ENCODE results near the gene CCDC50.

CCDC50 gene

GRCh38 chr3:191428177-191428576 lies 99.0 kb downstream of the CCDC50 start:
- TF ChIP-seq CTCF (IDR thresholded peaks at IDR 0.05; ENCODE audit: insufficient read depth, low read length, poor library complexity, severe bottlenecking) (no peak), EZH2phosphoT487 (conservative IDR thresholded peaks at IDR 0.05; ENCODE audit: low read length) (no peak)
- H3K4me2 ChIP-seq (ENCODE audit: low read depth, low read length, poor library complexity, severe bottlenecking), result no peak overlapping the region
- H3K79me2 ChIP-seq (ENCODE audit: insufficient read depth, low read length), result no peaks in the 10 kb centered on the region
- H3K27ac ChIP-seq (ENCODE audit: low read depth, low read length), result no peak overlapping the region
- H3K9me2 ChIP-seq (replicated peaks; ENCODE audit: insufficient read depth, low read length), result no peaks in the 10 kb centered on the region
- H3K4me3 ChIP-seq (ENCODE audit: insufficient read depth, low read length, poor library complexity, severe bottlenecking), result no peak overlapping the region
- H3K9me3 ChIP-seq (ENCODE audit: insufficient read depth, low read length), result no peaks in the 10 kb centered on the region
- no peaks in the 10 kb centered on the region for H4K20me1 ChIP-seq (ENCODE audit: low read depth, low read length)
- H2AFZ ChIP-seq (ENCODE audit: low read depth, low read length, severe bottlenecking), result no peak overlapping the region
- H3K36me3 ChIP-seq (ENCODE audit: low read length), result no peaks in the 10 kb centered on the region
- H3K9ac ChIP-seq (ENCODE audit: low read length), result no peak overlapping the region
- no peaks in the 10 kb centered on the region for H3K27me3 ChIP-seq (ENCODE audit: low read length)
- no peaks in the 10 kb centered on the region for H3F3A ChIP-seq (ENCODE audit: insufficient read depth)

- no peaks in the 10 kb centered on the region for H3K79me2 ChIP-seq (ENCODE audit: insufficient read depth, low read length)
Measured at GRCh38 chr3:191430103-191430502, 100.9 kb downstream of the CCDC50 start.

GRCh38 chr3:191431160-191431822 lies 102.1 kb downstream of the CCDC50 start:
- TF ChIP-seq CTCF (IDR thresholded peaks at IDR 0.05; ENCODE audit: insufficient read depth, low read length, poor library complexity, severe bottlenecking) (no peak), EZH2phosphoT487 (conservative IDR thresholded peaks at IDR 0.05; ENCODE audit: low read length) (no peak)

More at GRCh38 chr3:191430103-191430502, 100.9 kb downstream of the CCDC50 start:
- TF ChIP-seq EZH2phosphoT487 (conservative IDR thresholded peaks at IDR 0.05; ENCODE audit: low read length) (no peak), CTCF (IDR thresholded peaks at IDR 0.05; ENCODE audit: insufficient read depth, low read length, poor library complexity, severe bottlenecking) (no peak)
- no peak overlapping the region for H2AFZ ChIP-seq (ENCODE audit: low read depth, low read length, severe bottlenecking)
- no peaks in the 10 kb centered on the region for H4K20me1 ChIP-seq (ENCODE audit: low read depth, low read length)
- no peaks in the 10 kb centered on the region for H3K27me3 ChIP-seq (ENCODE audit: low read length)
- H3K9me2 ChIP-seq (replicated peaks; ENCODE audit: insufficient read depth, low read length), result no peaks in the 10 kb centered on the region
- no peaks in the 10 kb centered on the region for H3K9me3 ChIP-seq (ENCODE audit: insufficient read depth, low read length)
- H3K36me3 ChIP-seq (ENCODE audit: low read length), result no peaks in the 10 kb centered on the region
- no peak overlapping the region for H3K9ac ChIP-seq (ENCODE audit: low read length)
- no peak overlapping the region for H3K4me3 ChIP-seq (ENCODE audit: insufficient read depth, low read length, poor library complexity, severe bottlenecking)
- no peak overlapping the region for H3K4me2 ChIP-seq (ENCODE audit: low read depth, low read length, poor library complexity, severe bottlenecking)
- H3K27ac ChIP-seq (ENCODE audit: low read depth, low read length), result no peak overlapping the region
- no peaks in the 10 kb centered on the region for H3F3A ChIP-seq (ENCODE audit: insufficient read depth)

More at GRCh38 chr3:191431160-191431822, 102.1 kb downstream of the CCDC50 start:
- no peaks in the 10 kb centered on the region for H3K9me3 ChIP-seq (ENCODE audit: insufficient read depth, low read length)
- H3K9me2 ChIP-seq (replicated peaks; ENCODE audit: insufficient read depth, low read length), result no peaks in the 10 kb centered on the region
- H3K79me2 ChIP-seq (ENCODE audit: insufficient read depth, low read length), result no peaks in the 10 kb centered on the region
- no peak overlapping the region for H2AFZ ChIP-seq (ENCODE audit: low read depth, low read length, severe bottlenecking)
- no peak overlapping the region for H3K4me2 ChIP-seq (ENCODE audit: low read depth, low read length, poor library complexity, severe bottlenecking)
- no peak overlapping the region for H3K27ac ChIP-seq (ENCODE audit: low read depth, low read length)
- H3K27me3 ChIP-seq (ENCODE audit: low read length), result no peaks in the 10 kb centered on the region
- no peaks in the 10 kb centered on the region for H4K20me1 ChIP-seq (ENCODE audit: low read depth, low read length)
- H3F3A ChIP-seq (ENCODE audit: insufficient read depth), result no peaks in the 10 kb centered on the region
- no peak overlapping the region for H3K9ac ChIP-seq (ENCODE audit: low read length)
- no peaks in the 10 kb centered on the region for H3K36me3 ChIP-seq (ENCODE audit: low read length)
- no peak overlapping the region for H3K4me3 ChIP-seq (ENCODE audit: insufficient read depth, low read length, poor library complexity, severe bottlenecking)

Data from SU-DHL-6 (cell line).